Lower leg skin (tissue), 4 donors: ENCODE results near the gene C10orf120. TPM values are rescaled to one million over a fixed set of nuclear protein-coding genes. Genes with fewer than 3 reads are reported as not detected.

ENCODE experiments used
- DNase-seq, 2 donors: peaks; one replicate each; pipeline ENCODE4 v3.0.0-alpha.2; 2019; ENCODE audit warnings: low spot score in 2 of 2
- H3K4me3 ChIP-seq: fragments of 200-600 bp; sonication (generic); 2 replicates; pipeline ENCODE4 v1.5.1; 2017; ENCODE audit warnings: mild to moderate bottlenecking, low read depth; ENCODE audit not compliant: poor library complexity, severe bottlenecking
- POLR2A ChIP-seq, 2 donors: fragments of 450-650 bp; IDR thresholded peaks; one replicate each; pipeline ENCODE4 v1.6.1; 2016 to 2017; ENCODE audit warnings: antibody characterized with exemption in 2 of 2, mild to moderate bottlenecking in 1 of 2, moderate library complexity in 1 of 2
- WGBS, 2 donors: methylation state at CpG; one replicate each; pipeline ENCODE4 v1.1.5; 2018; 5-methylcytosine and 5-hydroxymethylcytosine counted together
- intact Hi-C: fragments of 100-400 bp; cut with DNase I; formaldehyde crosslinking; loops from one replicate; pipeline ENCODE4 v1.15.0; 2023; ENCODE audit warnings: low total_unique reads
- total RNA-seq, 4 donors: library from RNA; depleted of rRNA; stranded (reverse); fragments of >200 nt; gene quantifications; one replicate each; pipeline ENCODE4 v1.1.0, GENCODE V29; 2016
- TF ChIP-seq, protein P1 (sequence below), 3 donors: fragments of 450-650 bp; IDR thresholded peaks; one replicate each; pipeline ENCODE4 v1.5.1; 2016; ENCODE audit warnings: antibody characterized with exemption in 3 of 3, mild to moderate bottlenecking in 3 of 3, moderate library complexity in 2 of 3

C10orf120 gene
- total RNA-seq, 4 donors from 2014 or later, result not detected

DNA sequence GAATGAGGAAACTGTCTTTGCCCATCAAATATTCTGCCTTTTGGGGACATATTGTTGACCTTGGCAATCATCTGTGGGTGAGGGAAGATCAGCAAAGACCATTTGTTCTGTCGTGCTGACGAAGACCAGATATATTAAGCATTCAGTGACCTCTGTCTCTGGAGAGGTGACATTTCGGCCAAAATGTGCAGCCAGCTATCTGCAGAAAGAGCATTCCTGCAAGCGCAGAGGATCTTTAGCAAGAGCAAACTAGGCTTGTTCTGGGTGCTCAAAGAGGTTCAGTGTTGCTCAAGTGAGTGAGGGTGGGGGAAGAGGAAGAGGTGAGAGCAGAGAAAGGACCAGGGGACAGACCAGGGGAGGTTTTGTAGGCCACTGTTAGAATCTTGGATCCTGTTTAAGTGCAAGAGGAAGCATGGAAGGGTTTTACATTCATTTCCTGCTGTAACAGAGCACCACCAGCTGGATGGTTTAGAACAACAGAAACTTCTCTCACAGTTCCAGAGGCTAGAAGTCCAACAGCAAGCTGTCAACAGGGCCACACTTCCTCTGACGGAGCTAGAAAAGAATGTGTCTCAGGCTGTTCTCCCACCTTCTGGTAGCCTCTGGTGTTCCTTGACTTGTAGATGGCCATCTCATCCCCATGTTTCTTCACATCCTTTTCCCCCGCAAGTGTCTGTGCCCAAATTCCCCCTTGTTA lies 11.2 kb downstream of the C10orf120 start:
- intact Hi-C loops, result no loop called here
- 71 to 72% methylated on average over 6 of the region's 6 CpGs for WGBS, 2 donors

GRCh38 chr10:122682522-122682921 lies 17.1 kb downstream of the C10orf120 start:
- DNase-seq, result no peak
- H3K4me3 ChIP-seq, result no peak overlapping the region
- TF ChIP-seq, protein P1, sequence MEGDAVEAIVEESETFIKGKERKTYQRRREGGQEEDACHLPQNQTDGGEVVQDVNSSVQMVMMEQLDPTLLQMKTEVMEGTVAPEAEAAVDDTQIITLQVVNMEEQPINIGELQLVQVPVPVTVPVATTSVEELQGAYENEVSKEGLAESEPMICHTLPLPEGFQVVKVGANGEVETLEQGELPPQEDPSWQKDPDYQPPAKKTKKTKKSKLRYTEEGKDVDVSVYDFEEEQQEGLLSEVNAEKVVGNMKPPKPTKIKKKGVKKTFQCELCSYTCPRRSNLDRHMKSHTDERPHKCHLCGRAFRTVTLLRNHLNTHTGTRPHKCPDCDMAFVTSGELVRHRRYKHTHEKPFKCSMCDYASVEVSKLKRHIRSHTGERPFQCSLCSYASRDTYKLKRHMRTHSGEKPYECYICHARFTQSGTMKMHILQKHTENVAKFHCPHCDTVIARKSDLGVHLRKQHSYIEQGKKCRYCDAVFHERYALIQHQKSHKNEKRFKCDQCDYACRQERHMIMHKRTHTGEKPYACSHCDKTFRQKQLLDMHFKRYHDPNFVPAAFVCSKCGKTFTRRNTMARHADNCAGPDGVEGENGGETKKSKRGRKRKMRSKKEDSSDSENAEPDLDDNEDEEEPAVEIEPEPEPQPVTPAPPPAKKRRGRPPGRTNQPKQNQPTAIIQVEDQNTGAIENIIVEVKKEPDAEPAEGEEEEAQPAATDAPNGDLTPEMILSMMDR (IDR thresholded peaks at IDR 0.05), result no peak
- intact Hi-C loops, result no loop called here
- WGBS, 2 donors, result 69 to 73% methylated on average over 5 of the region's 5 CpGs

More for the DNA sequence above, 11.2 kb downstream of the C10orf120 start:
- no peak overlapping the region for H3K4me3 ChIP-seq
- no peak for DNase-seq
- TF ChIP-seq POLR2A (IDR thresholded peaks at IDR 0.05), result no peak
- TF ChIP-seq, protein P1 (IDR thresholded peaks at IDR 0.05), result no peak

DNA sequence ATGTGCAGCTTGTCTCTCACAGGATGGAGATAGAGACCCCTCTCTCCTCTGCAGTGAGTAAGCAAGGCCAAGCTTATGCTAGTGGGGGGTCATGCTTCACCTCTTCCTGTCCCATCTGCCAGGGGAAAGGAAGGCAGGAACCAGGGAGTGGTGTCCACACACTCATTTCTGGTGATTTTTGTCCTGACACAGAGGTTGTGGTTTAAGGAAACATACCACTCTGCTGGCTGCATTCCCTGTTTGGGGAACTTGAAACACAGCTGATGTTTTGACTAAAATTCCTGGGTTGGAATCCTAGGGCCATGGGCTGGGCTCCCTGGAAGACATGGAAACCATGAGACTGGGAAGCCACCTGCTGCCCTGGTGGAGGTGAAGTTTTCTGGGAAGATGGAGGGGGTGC lies 21.4 kb downstream of the C10orf120 start:
- no peak for TF ChIP-seq POLR2A (IDR thresholded peaks at IDR 0.05)
- TF ChIP-seq, protein P1 (IDR thresholded peaks at IDR 0.05), result no peak
- DNase-seq, result no peak
- H3K4me3 ChIP-seq, result no peak overlapping the region
- intact Hi-C loops, result no loop called here

GRCh38 chr10:122675278-122675677 lies 24.4 kb downstream of the C10orf120 start:
- 79 to 83% methylated on average over 2 of the region's 2 CpGs for WGBS, 2 donors
- no peak for DNase-seq
- H3K4me3 ChIP-seq, result no peak overlapping the region
- TF ChIP-seq, protein P1 (IDR thresholded peaks at IDR 0.05), result no peak
- TF ChIP-seq POLR2A (IDR thresholded peaks at IDR 0.05), result no peak
- intact Hi-C loops, result no loop called here

- TF ChIP-seq, protein P1 (IDR thresholded peaks at IDR 0.05), result no peak
- no peak for TF ChIP-seq POLR2A (IDR thresholded peaks at IDR 0.05)
- WGBS, 2 donors, result 65 to 68% methylated on average over 8 of the region's 8 CpGs
- H3K4me3 ChIP-seq, result no peak overlapping the region
- DNase-seq, result no peak
- intact Hi-C loops, result no loop called here
These were observed 24.9 kb downstream of the C10orf120 start for GRCh38 chr10:122674781-122675180.

- H3K4me3 ChIP-seq, result no peak overlapping the region
- no peak for TF ChIP-seq POLR2A (IDR thresholded peaks at IDR 0.05)
- TF ChIP-seq, protein P1 (IDR thresholded peaks at IDR 0.05), result no peak
- intact Hi-C loops, result no loop called here
- no peak for DNase-seq
- 74 to 86% methylated on average over 5 of the region's 5 CpGs for WGBS, 2 donors
These were observed 25.9 kb downstream of the C10orf120 start for GRCh38 chr10:122673731-122674130.
